HEK293 (cell line): ENCODE data around the gene SMIM1.

Source experiments
- CTCF ChIA-PET: fragments of 350-600 bp; formaldehyde crosslinking; extraction: SDS; loops from one replicate; lab custom pipeline; 2021; ENCODE audit warnings: antibody characterized with exemption; lab: Yijun Ruan, JAX
- POLR2A ChIA-PET: fragments of 300-600 bp; formaldehyde crosslinking; extraction: SDS; loops from one replicate; lab custom pipeline; 2020; ENCODE audit warnings: antibody characterized with exemption, inconsistent platforms; lab: Yijun Ruan, JAX
- H3K27ac ChIP-seq: fragments of 200-500 bp; sonication (Bioruptor generic); 2 replicates; pipeline ENCODE4 v1.5.1; 2014; ENCODE audit warnings: low read depth, low read length, control low read depth, inconsistent platforms; ENCODE audit errors: extremely low read depth
- H3K36me3 ChIP-seq, 2 experiments: fragments of 200-500 bp in 1 of 2; sonication (Bioruptor generic) in 1 of 2; 1 replicate in 1 of 2; 2 replicates in 1 of 2; pipeline ENCODE4 v1.5.1; 2014 to 2017; ENCODE audit warnings: inconsistent platforms in 2 of 2, low read length in 2 of 2; ENCODE audit not compliant: control insufficient read depth in 2 of 2, insufficient read depth in 1 of 2
- H3K4me1 ChIP-seq: fragments of 200-500 bp; sonication (Bioruptor generic); 2 replicates; pipeline ENCODE4 v1.5.1; 2014; ENCODE audit warnings: mild to moderate bottlenecking, low read length, inconsistent platforms; ENCODE audit not compliant: control insufficient read depth, insufficient read depth
- H3K4me3 ChIP-seq: 2 replicates; pipeline ENCODE4 v1.5.1; 2011; ENCODE audit warnings: low read depth, mild to moderate bottlenecking, control low read depth, low read length, moderate library complexity
- H3K9me3 ChIP-seq: fragments of 200-500 bp; sonication (Bioruptor generic); 2 replicates; pipeline ENCODE4 v1.5.1; 2014; ENCODE audit warnings: low read depth, low read length, inconsistent platforms; ENCODE audit not compliant: control insufficient read depth, insufficient read depth
- AEBP2 ChIP-seq: fragments of 450-650 bp; formaldehyde crosslinking; IDR thresholded peaks from 2 replicates; pipeline ENCODE4 v1.5.1; 2016; ENCODE audit warnings: missing biosample characterization, missing genetic modification characterization, borderline replicate concordance
- GFI1B ChIP-seq: fragments of 450-650 bp; formaldehyde crosslinking; IDR thresholded peaks from 2 replicates; pipeline ENCODE4 v1.5.1; 2016; ENCODE audit warnings: missing biosample characterization, missing genetic modification characterization
- INSM2 ChIP-seq: fragments of 450-650 bp; formaldehyde crosslinking; IDR thresholded peaks from 2 replicates; pipeline ENCODE4 v1.5.1; 2016; ENCODE audit warnings: missing biosample characterization, missing genetic modification characterization
- KLF1 ChIP-seq: fragments of 450-650 bp; formaldehyde crosslinking; IDR thresholded peaks from 2 replicates; pipeline ENCODE4 v1.5.1; 2016; ENCODE audit warnings: missing biosample characterization, missing genetic modification characterization
- PATZ1 ChIP-seq: fragments of 450-650 bp; formaldehyde crosslinking; IDR thresholded peaks from 2 replicates; pipeline ENCODE4 v1.5.1; 2016; ENCODE audit warnings: missing biosample characterization, missing genetic modification characterization
- PBX3 ChIP-seq: sonication (generic); formaldehyde crosslinking; IDR thresholded peaks from 2 replicates; pipeline ENCODE4 v1.8.1; 2022; ENCODE audit warnings: mild to moderate bottlenecking, moderate library complexity, missing genetic modification reagents
- PRDM6 ChIP-seq: fragments of 450-650 bp; formaldehyde crosslinking; IDR thresholded peaks from 2 replicates; pipeline ENCODE4 v1.5.1; 2017; ENCODE audit warnings: missing biosample characterization, missing genetic modification characterization
- REST ChIP-seq: fragments of 450-650 bp; formaldehyde crosslinking; IDR thresholded peaks from 2 replicates; pipeline ENCODE4 v1.5.1; 2016; ENCODE audit warnings: missing biosample characterization, missing genetic modification characterization
- WT1 ChIP-seq: fragments of 450-650 bp; formaldehyde crosslinking; IDR thresholded peaks from 2 replicates; pipeline ENCODE4 v1.5.1; 2016; ENCODE audit warnings: missing biosample characterization, missing genetic modification characterization
- YY2 ChIP-seq: fragments of 450-650 bp; formaldehyde crosslinking; IDR thresholded peaks from 2 replicates; pipeline ENCODE4 v1.5.1; 2016; ENCODE audit warnings: missing biosample characterization, missing genetic modification characterization
- ZBTB1 ChIP-seq: fragments of 450-650 bp; formaldehyde crosslinking; IDR thresholded peaks from 2 replicates; pipeline ENCODE4 v1.5.1; 2016; ENCODE audit warnings: missing biosample characterization, missing genetic modification characterization
- ZFP37 ChIP-seq: fragments of 450-650 bp; formaldehyde crosslinking; IDR thresholded peaks from 2 replicates; pipeline ENCODE4 v1.5.1; 2016; ENCODE audit warnings: missing biosample characterization, missing genetic modification characterization
- ZFP41 ChIP-seq: fragments of 450-650 bp; formaldehyde crosslinking; IDR thresholded peaks from 2 replicates; pipeline ENCODE4 v1.5.1; 2016; ENCODE audit warnings: missing biosample characterization, missing genetic modification characterization, borderline replicate concordance
- ZFP69B ChIP-seq: fragments of 450-650 bp; formaldehyde crosslinking; IDR thresholded peaks from 2 replicates; pipeline ENCODE4 v1.5.1; 2016; ENCODE audit warnings: missing biosample characterization, missing genetic modification characterization
- ZIC2 ChIP-seq: fragments of 450-650 bp; formaldehyde crosslinking; IDR thresholded peaks from 2 replicates; pipeline ENCODE4 v1.5.1; 2016; ENCODE audit warnings: missing biosample characterization, missing genetic modification characterization
- ZNF324 ChIP-seq: fragments of 450-650 bp; formaldehyde crosslinking; IDR thresholded peaks from 2 replicates; pipeline ENCODE4 v1.5.1; 2016; ENCODE audit warnings: missing biosample characterization, missing genetic modification characterization
- ZNF335 ChIP-seq: fragments of 450-650 bp; formaldehyde crosslinking; conservative IDR thresholded peaks from 2 replicates; pipeline ENCODE4 v1.5.1; 2016; ENCODE audit warnings: missing biosample characterization, missing genetic modification characterization
- ZNF513 ChIP-seq: fragments of 450-650 bp; IDR thresholded peaks from 2 replicates; pipeline ENCODE4 v1.5.1; 2018; ENCODE audit warnings: missing biosample characterization, missing genetic modification characterization
- ZNF560 ChIP-seq: fragments of 450-650 bp; formaldehyde crosslinking; IDR thresholded peaks from 2 replicates; pipeline ENCODE4 v1.5.1; 2017; ENCODE audit warnings: missing biosample characterization, missing genetic modification characterization, borderline replicate concordance
- ZNF664 ChIP-seq: fragments of 450-650 bp; formaldehyde crosslinking; IDR thresholded peaks from 2 replicates; pipeline ENCODE4 v1.5.1; 2016; ENCODE audit warnings: missing biosample characterization, missing genetic modification characterization

The SMIM1 gene

GRCh38 chr1:3735688-3736087 is 36.9 kb upstream of the SMIM1 start (continued):
- TF ChIP-seq AEBP2 (tag by site-specific recombination) (no peak), WT1 (no peak), PATZ1 (no peak)

GRCh38 chr1:3736131-3736561 is 36.4 kb upstream of the SMIM1 start:
- no peak overlapping the region for H3K27ac ChIP-seq
- peaks cover 8 to 100% of the 10 kb centered on the region in 2 experiments; a peak in 2 of 3 replicates for H3K36me3 ChIP-seq

More at GRCh38 chr1:3736131-3736561, 36.4 kb upstream of the SMIM1 start:
- H3K4me3 ChIP-seq = no peak overlapping the region
- H3K4me1 ChIP-seq = no peaks in the 10 kb centered on the region
- POLR2A ChIA-PET = no interaction called here
- TF ChIP-seq INSM2 (no peak), ZFP37 (tag by site-specific recombination) (no peak), ZNF513 (tag by site-specific recombination) (no peak), ZNF664 (tag by site-specific recombination) (no peak), PRDM6 (no peak), ZFP69B (tag by site-specific recombination) (no peak), ZIC2 (tag by site-specific recombination) (no peak), ZNF324 (tag by site-specific recombination) (no peak), KLF1 (tag by site-specific recombination) (no peak), ZFP41 (tag by site-specific recombination) (no peak), GFI1B (tag by site-specific recombination) (no peak), ZBTB1 (no peak), ZNF335 (no peak), YY2 (tag by site-specific recombination) (no peak), REST (tag by site-specific recombination) (no peak), ZNF560 (tag by site-specific recombination) (no peak), PBX3 (CRISPR knock-in tag) (no peak)
- CTCF ChIA-PET = interaction anchor here (0.6 to 2.2 kb wide), 2 partner anchors 12 to 171 kb away, joined by 3 to 10 read pairs; no protein-coding TSS in a partner anchor
- no peaks in the 10 kb centered on the region for H3K9me3 ChIP-seq
